HepG2 (cell line): ENCODE data around the gene PRKCE. TPM values are rescaled to one million over a fixed set of nuclear protein-coding genes. Genes with fewer than 3 reads are reported as not detected.

ENCODE experiments used
- ATAC-seq: fragments of 200-7000 bp; cut with Tn5 transposase; 3 replicates; pipeline ENCODE4 v1.9.1; 2020; ENCODE audit warnings: mild to moderate bottlenecking, moderate library complexity
- BruUV-seq: library from RNA; stranded (reverse); fragments of 400-500 nt; replicated peaks from 2 replicates; lab custom pipeline; 2021; lab: Mats Ljungman, UMichigan
- CTCF ChIA-PET: fragments of 300-600 bp; formaldehyde crosslinking; extraction: SDS; loops from one replicate; lab custom pipeline; 2021; ENCODE audit warnings: low total read pairs, inconsistent platforms, low intra/inter-chr PET ratio; lab: Yijun Ruan, JAX
- POLR2A ChIA-PET: fragments of 350-600 bp; sonication (Branson Sonifier 250); formaldehyde crosslinking; loops from one replicate; lab custom pipeline; 2020; ENCODE audit warnings: antibody characterized with exemption, inconsistent platforms; lab: Yijun Ruan, JAX
- DNase-seq: peaks from one replicate; pipeline ENCODE4 v3.0.0-alpha.2; 2015; ENCODE audit warnings: low spot score
- FAIRE-seq: peaks from 3 replicates; lab custom pipeline; 2011; peaks lifted over from hg19 to GRCh38; lab: Jason Lieb, UNC
- H2AFZ ChIP-seq: one replicate; pipeline ENCODE4 v1.6.1; 2011; ENCODE audit warnings: low read length, inconsistent platforms
- H3K27ac ChIP-seq: fragments of 300-600 bp; 3 replicates; pipeline ENCODE4 v1.8.0; 2011; ENCODE audit warnings: mixed run types, mild to moderate bottlenecking, mixed read lengths, low read length, inconsistent platforms; ENCODE audit not compliant: insufficient read depth; ENCODE audit errors: extremely low read length
- H3K27me3 ChIP-seq, 2 experiments: fragments of 200-600 bp in 1 of 2; 2 replicates in 1 of 2; 3 replicates in 1 of 2; pipeline versions ENCODE4 v1.6.0 to v1.8.0; 2011; ENCODE audit warnings: low read length in 2 of 2, mild to moderate bottlenecking in 2 of 2, moderate library complexity in 2 of 2, inconsistent platforms in 1 of 2; ENCODE audit not compliant: insufficient read depth in 2 of 2, control insufficient read depth in 1 of 2
- H3K36me3 ChIP-seq, 2 experiments: fragments of 200-600 bp in 1 of 2; replicated peaks in 1 of 2; 2 replicates in 1 of 2; 3 replicates in 1 of 2; pipeline versions ENCODE4 v1.5.1 to v1.8.0; 2011; ENCODE audit warnings: low read length in 2 of 2, inconsistent platforms in 1 of 2; ENCODE audit not compliant: insufficient read depth in 2 of 2, control insufficient read depth in 1 of 2
- H3K4me1 ChIP-seq: 2 replicates; pipeline ENCODE4 v1.5.1; 2012; ENCODE audit warnings: low read length, inconsistent platforms; ENCODE audit not compliant: insufficient read depth
- H3K4me2 ChIP-seq: 2 replicates; pipeline ENCODE4 v1.6.0; 2011; ENCODE audit warnings: low read depth, low read length, inconsistent platforms
- H3K4me3 ChIP-seq, 3 experiments: fragments of 200-600 bp in 1 of 3; sonication (generic), shearing (Covaris generic) in 1 of 3; replicated peaks in 1 of 3; 2 replicates each; pipeline ENCODE4 v1.5.1; 2011 to 2016; ENCODE audit warnings: low read length in 3 of 3, inconsistent platforms in 2 of 3, low read depth in 2 of 3, mild to moderate bottlenecking in 2 of 3, control low read depth in 1 of 3, mixed read lengths in 1 of 3; ENCODE audit not compliant: insufficient read depth in 1 of 3
- H3K79me2 ChIP-seq: one replicate; pipeline ENCODE4 v1.6.1; 2011; ENCODE audit warnings: low read length, inconsistent platforms; ENCODE audit not compliant: insufficient read depth
- H3K9ac ChIP-seq: 2 replicates; pipeline ENCODE4 v1.6.0; 2011; ENCODE audit warnings: mild to moderate bottlenecking, low read depth, low read length, inconsistent platforms; ENCODE audit not compliant: insufficient read depth
- H3K9me3 ChIP-seq: 2 replicates; pipeline ENCODE4 v1.5.1; 2012; ENCODE audit warnings: mild to moderate bottlenecking, low read length
- H4K20me1 ChIP-seq: 2 replicates; pipeline ENCODE4 v1.6.0; 2011; ENCODE audit warnings: inconsistent platforms, mild to moderate bottlenecking, low read length, moderate library complexity; ENCODE audit not compliant: insufficient read depth
- CC2D1A ChIP-seq: sonication (generic); formaldehyde crosslinking; IDR thresholded peaks from 2 replicates; pipeline ENCODE4 v1.8.1; 2023; ENCODE audit warnings: mild to moderate bottlenecking, missing genetic modification reagents
- EP300 ChIP-seq, 3 experiments: sonication (generic) in 1 of 3; formaldehyde crosslinking in 1 of 3; IDR thresholded peaks; 2 replicates each; pipeline versions ENCODE4 v1.5.1 to v1.6.1; 2011 to 2020; ENCODE audit warnings: low read depth in 2 of 3, low read length in 2 of 3, borderline replicate concordance in 1 of 3, improper control_type of control experiment in 1 of 3, mild to moderate bottlenecking in 1 of 3, missing genetic modification reagents in 1 of 3, moderate library complexity in 1 of 3
- IRF9 ChIP-seq: sonication (generic); formaldehyde crosslinking; IDR thresholded peaks from 2 replicates; pipeline ENCODE4 v1.8.0; 2022; ENCODE audit warnings: missing genetic modification reagents, mild to moderate bottlenecking, borderline replicate concordance
- KDM1A ChIP-seq: IDR thresholded peaks from 2 replicates; pipeline ENCODE4 v1.6.1; 2016; ENCODE audit warnings: missing compliant biosample characterization
- RBFOX2 ChIP-seq: fragments of 200-400 bp; formaldehyde crosslinking; IDR thresholded peaks from 2 replicates; pipeline ENCODE4 v1.6.1; 2017; ENCODE audit warnings: low read depth, mild to moderate bottlenecking, low read length
- ZBTB46 ChIP-seq: sonication (generic); formaldehyde crosslinking; IDR thresholded peaks from 2 replicates; pipeline ENCODE4 v1.4.0; 2020; ENCODE audit warnings: mild to moderate bottlenecking, missing genetic modification reagents, borderline replicate concordance
- ZNF512 ChIP-seq: sonication (generic); formaldehyde crosslinking; IDR thresholded peaks from 2 replicates; pipeline ENCODE4 v1.4.0; 2020; ENCODE audit warnings: mild to moderate bottlenecking, missing genetic modification reagents
- ZNF800 ChIP-seq: sonication (generic); formaldehyde crosslinking; IDR thresholded peaks from 2 replicates; pipeline ENCODE4 v1.4.0; 2020; ENCODE audit warnings: missing genetic modification reagents
- WGBS: methylation state at CpG from one replicate; pipeline ENCODE4 v1.1.6; 2017; ENCODE audit warnings: low lambda C conversion rate; 5-methylcytosine and 5-hydroxymethylcytosine counted together
- in situ Hi-C: cut with HindIII; loops from 2 replicates; pipeline ENCODE4 v1.10.0; 2017; ENCODE audit warnings: low pct_unique_long_range_greater_than_20kb; ENCODE audit not compliant: extremely low pct_ligation_motif_present
- intact Hi-C: fragments of 100-400 bp; cut with micrococcal nuclease; formaldehyde crosslinking; loops from one replicate; pipeline ENCODE4 v1.10.0; 2022; ENCODE audit not compliant: unreplicated experiment
- polyA plus RNA-seq, 8 experiments: library from polyadenylated mRNA; depleted of rRNA in 3 of 8; stranded (reverse) in 7 of 8; unstranded in 1 of 8; fragments of >200 nt; fragmentation: Illumina TruSeq in 4 of 8; extraction: Trizol in 4 of 8; gene quantifications; 2 replicates each; pipeline versions ENCODE4 v1.2.1 to v1.2.3, GENCODE V29; 2011 to 2016; ENCODE audit warnings: low read depth in 4 of 8, missing spikeins in 1 of 8, mixed read lengths in 1 of 8; ENCODE audit not compliant: insufficient read depth in 1 of 8
- total RNA-seq, 5 experiments: library from RNA; depleted of rRNA; stranded (reverse); fragments of >200 nt; fragmentation: Illumina TruSeq; extraction: Trizol; gene quantifications; 2 replicates each; pipeline ENCODE4 v1.2.3, GENCODE V29; 2016; ENCODE audit warnings: low read depth in 1 of 5
- TF ChIP-seq, protein P1 (sequence below): sonication (generic); formaldehyde crosslinking; IDR thresholded peaks from 2 replicates; pipeline ENCODE4 v1.4.0; 2020; ENCODE audit warnings: missing genetic modification reagents, low read depth, mild to moderate bottlenecking, borderline replicate concordance
- TF ChIP-seq, protein P2 (sequence below): fragments of 450-650 bp; IDR thresholded peaks from 2 replicates; pipeline ENCODE4 v1.6.1; 2016

Gene PRKCE
- total and polyA plus RNA-seq, 2 of the 13 experiments (the other 11 are each of a cell fraction or from before 2014, with no cell fraction given): 1.0 to 3.9 TPM

- no peak for TF ChIP-seq ZNF512
- TF ChIP-seq, all 625 proteins: peak for 0
Measured at GRCh38 chr2:45672138-45672537, 20.7 kb downstream of the PRKCE start (continued).

- Histone ChIP-seq H3K9me3 (no peaks in the 10 kb centered on the region), H3K79me2 (no peaks in the 10 kb centered on the region), H4K20me1 (no peaks in the 10 kb centered on the region), H3K4me2 (no peak overlapping the region), H3K36me3 (no peaks in the 10 kb centered on the region), H3K9ac (no peak overlapping the region), H3K27ac (no peak overlapping the region), H3K4me1 (peaks cover 8% of the 10 kb centered on the region), H2AFZ (no peak overlapping the region), H3K4me3 (no peak overlapping the region), H3K27me3 (no peaks in the 10 kb centered on the region)
- DNase-seq: no peak
- FAIRE-seq: no peak
- BruUV-seq: no TSS peak
- POLR2A ChIA-PET: no interaction called here
- intact Hi-C loops: no loop called here
- ATAC-seq: no peak
- 90% methylated on average over 5 of the region's 5 CpGs for WGBS
- in situ Hi-C loops: no loop called here
- CTCF ChIA-PET: no interaction called here
- TF ChIP-seq, protein P1, sequence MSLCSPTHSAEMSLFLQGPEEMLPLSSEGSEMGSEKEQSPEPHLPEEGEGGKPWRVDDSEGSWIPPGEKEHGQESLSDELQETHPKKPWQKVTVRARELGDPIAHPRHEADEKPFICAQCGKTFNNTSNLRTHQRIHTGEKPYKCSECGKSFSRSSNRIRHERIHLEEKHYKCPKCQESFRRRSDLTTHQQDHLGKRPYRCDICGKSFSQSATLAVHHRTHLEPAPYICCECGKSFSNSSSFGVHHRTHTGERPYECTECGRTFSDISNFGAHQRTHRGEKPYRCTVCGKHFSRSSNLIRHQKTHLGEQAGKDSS (CRISPR knock-in tag): no peak
- TF ChIP-seq, protein P2, sequence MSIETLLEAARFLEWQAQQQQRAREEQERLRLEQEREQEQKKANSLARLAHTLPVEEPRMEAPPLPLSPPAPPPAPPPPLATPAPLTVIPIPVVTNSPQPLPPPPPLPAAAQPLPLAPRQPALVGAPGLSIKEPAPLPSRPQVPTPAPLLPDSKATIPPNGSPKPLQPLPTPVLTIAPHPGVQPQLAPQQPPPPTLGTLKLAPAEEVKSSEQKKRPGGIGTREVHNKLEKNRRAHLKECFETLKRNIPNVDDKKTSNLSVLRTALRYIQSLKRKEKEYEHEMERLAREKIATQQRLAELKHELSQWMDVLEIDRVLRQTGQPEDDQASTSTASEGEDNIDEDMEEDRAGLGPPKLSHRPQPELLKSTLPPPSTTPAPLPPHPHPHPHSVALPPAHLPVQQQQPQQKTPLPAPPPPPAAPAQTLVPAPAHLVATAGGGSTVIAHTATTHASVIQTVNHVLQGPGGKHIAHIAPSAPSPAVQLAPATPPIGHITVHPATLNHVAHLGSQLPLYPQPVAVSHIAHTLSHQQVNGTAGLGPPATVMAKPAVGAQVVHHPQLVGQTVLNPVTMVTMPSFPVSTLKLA: no peak
- TF ChIP-seq ZNF800 (CRISPR knock-in tag) (no peak), IRF9 (CRISPR knock-in tag) (no peak), ZBTB46 (CRISPR knock-in tag) (no peak), RBFOX2 (no peak), CC2D1A (CRISPR knock-in tag) (no peak), EP300 (IDR thresholded peaks at IDR 0.05; ENCODE audit: low read depth in 2 of 2, low read length in 2 of 2) (no peak), EP300 (CRISPR knock-in tag; IDR thresholded peaks at IDR 0.05; ENCODE audit: borderline replicate concordance) (no peak), KDM1A (no peak)
Measured at GRCh38 chr2:45674035-45674816, 22.8 kb downstream of the PRKCE start.
